ENCODE measurements around the gene MEN1. TPM values are rescaled to one million over a fixed set of nuclear protein-coding genes. Genes with fewer than 3 reads are reported as not detected.

The MEN1 gene
- total RNA-seq (10 to 100 TPM; 16.4 to 17.7 TPM), total RNA-seq (7.1 to 81.4 (median 46.7) reads per million in 172 experiments)
- polyA plus RNA-seq (2013, experiment 1 of 2): 30.1 TPM
- polyA plus RNA-seq (2013, experiment 2 of 2): 38.4 TPM

DNA sequence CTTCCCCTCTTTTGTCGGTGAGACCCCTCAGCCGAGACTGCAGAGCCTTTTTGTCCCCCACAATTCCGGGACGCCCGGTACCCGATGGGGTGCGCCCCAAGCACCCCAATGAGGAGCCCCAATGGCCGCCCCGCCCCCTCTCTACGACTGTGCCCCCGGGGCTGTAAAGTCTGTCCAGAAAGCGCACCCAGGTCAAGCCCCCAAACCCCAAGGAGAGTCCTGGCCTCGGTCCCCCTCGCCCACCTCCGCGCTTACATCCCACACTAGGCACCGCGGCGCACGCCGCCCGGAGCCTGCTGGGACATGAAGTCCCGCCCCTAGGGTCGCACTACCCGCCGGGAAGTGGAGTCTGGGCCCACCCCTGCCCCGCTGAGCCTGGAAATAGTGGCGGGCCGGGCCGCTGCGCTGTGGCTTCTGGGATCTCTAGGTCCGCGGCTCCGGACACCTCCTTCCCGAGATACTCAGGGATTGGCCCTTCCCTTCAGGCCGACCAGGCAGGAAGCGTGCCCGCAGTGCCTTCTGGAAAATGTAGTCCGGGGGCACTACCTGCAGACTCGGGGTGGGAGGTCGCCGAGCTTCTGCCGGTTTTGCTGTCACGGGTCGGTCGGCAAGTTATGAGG, at the start of gene MEN1:
Gene MEN1 (minus strand): TSS at position 281 of the 620 bp plus-strand sequence. CDS start 442 bp downstream, outside the sequence.
- H3K4me3 ChIP-seq (ENCODE audit: low read length): peak within 1 kb of the TSS; percentile 87
- ChIA-PET POLR2A (interaction anchor here (0.6 to 4.5 kb wide), 29 partner anchors 8 to 687 kb away, joined by 3 to 90 read pairs (median 4); partner anchors contain the start of genes CDC42BPG, FAU, MALAT1 and MAP4K2), CTCF (interaction anchor here (1.1 to 1.4 kb wide), 3 partner anchors 34 to 122 kb away, joined by 3 to 10 read pairs (median 3); partner anchors contain the start of gene CDC42BPG)
- intact Hi-C loops (cut with DNase I, micrococcal nuclease): loop anchor here (2.0 to 5.0 kb wide), 2 partner anchors 32 to 123 kb away; partner anchors contain the start of gene SF1 (in 1 of the 2)
- H3K9me3 ChIP-seq (ENCODE audit: control insufficient read depth in 1 of 2, insufficient read depth in 1 of 2, low read length in 2 of 2): no peaks in the 10 kb centered on the region
- TF ChIP-seq, protein P1, sequence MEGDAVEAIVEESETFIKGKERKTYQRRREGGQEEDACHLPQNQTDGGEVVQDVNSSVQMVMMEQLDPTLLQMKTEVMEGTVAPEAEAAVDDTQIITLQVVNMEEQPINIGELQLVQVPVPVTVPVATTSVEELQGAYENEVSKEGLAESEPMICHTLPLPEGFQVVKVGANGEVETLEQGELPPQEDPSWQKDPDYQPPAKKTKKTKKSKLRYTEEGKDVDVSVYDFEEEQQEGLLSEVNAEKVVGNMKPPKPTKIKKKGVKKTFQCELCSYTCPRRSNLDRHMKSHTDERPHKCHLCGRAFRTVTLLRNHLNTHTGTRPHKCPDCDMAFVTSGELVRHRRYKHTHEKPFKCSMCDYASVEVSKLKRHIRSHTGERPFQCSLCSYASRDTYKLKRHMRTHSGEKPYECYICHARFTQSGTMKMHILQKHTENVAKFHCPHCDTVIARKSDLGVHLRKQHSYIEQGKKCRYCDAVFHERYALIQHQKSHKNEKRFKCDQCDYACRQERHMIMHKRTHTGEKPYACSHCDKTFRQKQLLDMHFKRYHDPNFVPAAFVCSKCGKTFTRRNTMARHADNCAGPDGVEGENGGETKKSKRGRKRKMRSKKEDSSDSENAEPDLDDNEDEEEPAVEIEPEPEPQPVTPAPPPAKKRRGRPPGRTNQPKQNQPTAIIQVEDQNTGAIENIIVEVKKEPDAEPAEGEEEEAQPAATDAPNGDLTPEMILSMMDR (IDR thresholded peaks at IDR 0.05): no peak
- peak within 1 kb of the TSS; percentile 99 for H3K4me3 Mint-ChIP-seq
- no peaks in the 10 kb centered on the region for H3K27me3 Mint-ChIP-seq
- H3K27ac Mint-ChIP-seq: peak within 1 kb of the TSS; percentile 85
- no peaks in the 10 kb centered on the region for H3K27me3 ChIP-seq (ENCODE audit: control insufficient read depth in 1 of 2, insufficient read depth in 2 of 2, low read length in 2 of 2)
- peaks cover 17% of the 10 kb centered on the region for H3K4me1 ChIP-seq (ENCODE audit: insufficient read depth, low read length)
- peak within 1 kb of the TSS; percentile 83 to 88 for H3K27ac ChIP-seq (ENCODE audit: low read depth in 1 of 2, low read length in 2 of 2)
- no peaks in the 10 kb centered on the region for H3K9me3 Mint-ChIP-seq
- H3K4me1 Mint-ChIP-seq (ENCODE audit: low read depth): peaks cover 32% of the 10 kb centered on the region
- DNase-seq (peak; percentile 45 to 85 (median 69)), ATAC-seq (ENCODE audit: poor library complexity) (peak; percentile 83)
- H3K36me3 Mint-ChIP-seq (ENCODE audit: low read depth): peaks cover 37% of the 10 kb centered on the region
- peaks cover 22% of the 10 kb centered on the region for H3K36me3 ChIP-seq (ENCODE audit: insufficient read depth, low read length)

DNA sequence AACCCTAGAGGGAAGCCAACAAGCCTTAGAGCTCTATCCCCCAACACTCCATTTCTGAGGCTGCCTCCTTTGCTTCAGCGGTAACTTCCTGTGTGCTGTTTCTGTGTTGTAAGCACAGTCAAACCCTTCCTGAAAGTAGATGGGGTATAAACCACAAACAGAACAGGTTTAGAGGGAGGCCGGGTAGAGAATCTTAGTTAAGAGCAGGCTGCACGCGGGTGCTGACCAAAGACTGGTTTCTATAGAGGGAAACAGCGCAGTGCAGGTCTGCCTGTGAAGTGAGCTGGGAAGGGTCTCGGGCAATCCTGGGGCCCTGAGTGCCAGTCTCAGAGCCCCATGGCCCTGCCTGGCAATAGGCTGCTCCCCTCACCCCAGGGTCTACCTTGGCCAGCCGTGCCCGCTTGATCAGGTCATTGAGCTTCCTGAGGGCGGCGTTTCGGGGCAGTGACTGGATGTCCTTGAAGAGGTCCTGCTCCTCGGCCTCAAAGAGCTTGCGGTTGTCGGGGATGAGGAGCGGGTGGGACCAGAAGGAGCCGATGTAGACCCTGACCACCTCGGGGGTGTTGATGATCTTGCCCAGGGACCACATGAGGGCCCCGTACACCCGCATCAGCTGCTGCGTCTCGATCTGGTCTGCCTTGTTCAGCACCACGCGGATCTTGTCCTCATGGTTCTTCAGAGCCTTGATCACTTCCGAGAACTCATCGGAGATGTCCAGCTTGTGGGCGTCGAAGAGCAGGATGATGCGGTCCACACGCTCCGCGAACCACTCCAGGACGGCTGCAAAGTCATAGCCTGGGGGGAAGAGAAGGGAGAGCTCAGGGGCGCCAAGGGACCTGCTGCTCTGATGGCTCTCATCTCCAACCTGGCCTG, 49.4 kb upstream of the MEN1 start:
- Mint-ChIP-seq H3K36me3 (ENCODE audit: low read depth) (peaks cover 64% of the 10 kb centered on the region), H3K27me3 (no peaks in the 10 kb centered on the region), H3K27ac (peak overlapping the region; percentile 93), H3K4me3 (peak overlapping the region; percentile 75), H3K9me3 (no peaks in the 10 kb centered on the region), H3K4me1 (ENCODE audit: low read depth) (peaks cover 90% of the 10 kb centered on the region)
- TF ChIP-seq, protein P1 (IDR thresholded peaks at IDR 0.05): no peak
- intact Hi-C loops (cut with DNase I, micrococcal nuclease): loop anchor here (1.0 to 10.0 kb wide), 5 partner anchors 8 to 85 kb away; partner anchors contain the start of genes EHD1 (in 2 of the 2), CDC42BPG (in 1 of the 2) and SF1 (in 1 of the 2)
- H3K27me3 ChIP-seq (ENCODE audit: control insufficient read depth in 1 of 2, insufficient read depth in 2 of 2, low read length in 2 of 2): no peaks in the 10 kb centered on the region
- peaks cover 100% of the 10 kb centered on the region for H3K4me1 ChIP-seq (ENCODE audit: insufficient read depth, low read length)
- ATAC-seq (ENCODE audit: poor library complexity) (peak; percentile 72), DNase-seq (peak in 10 of 14 experiments; percentile 37 to 88 (median 54))
- H3K36me3 ChIP-seq (ENCODE audit: insufficient read depth, low read length): peaks cover 51% of the 10 kb centered on the region
- ChIA-PET POLR2A (interaction anchor here (1.1 to 27.2 kb wide), 17 partner anchors 9 to 566 kb away, joined by 3 to 767 read pairs (median 7); partner anchors contain the start of genes CDC42BPG, EHD1, MEN1 and PPP2R5B), CTCF (interaction anchor here (0.9 to 2.8 kb wide), 11 partner anchors 9 to 250 kb away, joined by 3 to 20 read pairs (median 6); partner anchors contain the start of genes CDC42BPG, EHD1 and SF1)
- H3K9me3 ChIP-seq (ENCODE audit: control insufficient read depth in 1 of 2, insufficient read depth in 1 of 2, low read length in 2 of 2): no peaks in the 10 kb centered on the region
- H3K4me3 ChIP-seq (ENCODE audit: low read length): peak overlapping the region; percentile 16
- peak overlapping the region; percentile 79 to 87 for H3K27ac ChIP-seq (ENCODE audit: low read depth in 1 of 2, low read length in 2 of 2)

All from CD4-positive, alpha-beta T cell (primary cell).